ENCODE results near the gene CDC16.

CDC16 gene

GRCh38 chr13:114230575-114230974, 4.1 kb upstream of the CDC16 start:
- H3K4me3 ChIP-seq (ENCODE audit: low read depth, low read length): no peak overlapping the region
- no peak for DNase-seq (ENCODE audit: low read depth, low spot score)
- in situ Hi-C loops (cut with HindIII; ENCODE audit: low sequenced_read_pairs): no loop called here
- TF ChIP-seq CTCF (IDR thresholded peaks at IDR 0.05; ENCODE audit: low read depth, low read length): no peak

GRCh38 chr13:114231886-114232285, 2.8 kb upstream of the CDC16 start:
- H3K4me3 ChIP-seq (ENCODE audit: low read depth, low read length): no peak overlapping the region
- no peak for TF ChIP-seq CTCF (IDR thresholded peaks at IDR 0.05; ENCODE audit: low read depth, low read length)
- in situ Hi-C loops (cut with HindIII; ENCODE audit: low sequenced_read_pairs): no loop called here
- no peak for DNase-seq (ENCODE audit: low read depth, low spot score)

GRCh38 chr13:114234266-114234644, 442 bp upstream of the CDC16 start:
- in situ Hi-C loops (cut with HindIII; ENCODE audit: low sequenced_read_pairs): no loop called here
- no peak for TF ChIP-seq CTCF (IDR thresholded peaks at IDR 0.05; ENCODE audit: low read depth, low read length)
- DNase-seq (ENCODE audit: low read depth, low spot score): no peak
- H3K4me3 ChIP-seq (ENCODE audit: low read depth, low read length): peak overlapping the region; percentile 91

- in situ Hi-C loops (cut with HindIII; ENCODE audit: low sequenced_read_pairs): no loop called here
- TF ChIP-seq CTCF (IDR thresholded peaks at IDR 0.05; ENCODE audit: low read depth, low read length): no peak
- H3K4me3 ChIP-seq (ENCODE audit: low read depth, low read length): peak overlapping the region; percentile 91
- no peak for DNase-seq (ENCODE audit: low read depth, low spot score)
These were observed 1.0 kb downstream of the CDC16 start for GRCh38 chr13:114235697-114236096.

GRCh38 chr13:114236227-114236626, 1.5 kb downstream of the CDC16 start:
- H3K4me3 ChIP-seq (ENCODE audit: low read depth, low read length): peak overlapping the region; percentile 91
- in situ Hi-C loops (cut with HindIII; ENCODE audit: low sequenced_read_pairs): no loop called here
- DNase-seq (ENCODE audit: low read depth, low spot score): no peak
- no peak for TF ChIP-seq CTCF (IDR thresholded peaks at IDR 0.05; ENCODE audit: low read depth, low read length)

GRCh38 chr13:114237415-114238112, 2.9 kb downstream of the CDC16 start:
- H3K4me3 ChIP-seq (ENCODE audit: low read depth, low read length): no peak overlapping the region
- in situ Hi-C loops (cut with HindIII; ENCODE audit: low sequenced_read_pairs): no loop called here
- no peak for TF ChIP-seq CTCF (IDR thresholded peaks at IDR 0.05; ENCODE audit: low read depth, low read length)
- no peak for DNase-seq (ENCODE audit: low read depth, low spot score)

All from astrocyte of the spinal cord (primary cell).